ENCODE results near the gene CFAP97.
A peak's percentile ranks its signal among the peaks of the same experiment; 100 is the strongest.
"Not testable (repeated sequence)": the region's sequence is repeated elsewhere in the genome, so short reads cannot be mapped to it uniquely, and the experiment has no call there.

Gene CFAP97

GRCh38 chr4:185203486-185204237 is at the start of gene CFAP97:
CFAP97 (minus strand) TSS chr4:185204000; CDS start chr4:185191196, 12,804 bp downstream.
- peak; percentile 84 for DNase-seq (ENCODE audit: low spot score)

DNA sequence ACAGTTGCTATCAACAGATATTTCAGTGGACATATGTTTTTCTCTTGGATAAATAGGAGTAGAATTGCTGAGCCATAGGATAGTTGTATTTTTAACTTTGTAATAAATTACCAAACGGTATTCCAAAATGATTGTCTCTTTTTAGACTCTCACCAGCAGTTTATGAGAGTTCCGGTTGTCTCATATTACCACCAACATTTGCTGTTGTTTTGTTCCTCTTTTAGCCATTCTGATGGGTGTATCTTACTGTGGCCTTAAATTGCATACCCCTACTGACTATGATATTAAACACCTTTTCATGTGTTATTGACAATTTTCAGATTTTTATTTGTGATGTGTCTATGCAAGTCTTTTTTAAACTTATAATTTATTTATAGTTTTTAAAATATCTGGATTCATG is 45.3 kb upstream of the CFAP97 start:
- DNase-seq (ENCODE audit: low spot score): no peak

- no peak for DNase-seq (ENCODE audit: low spot score)
Measured at GRCh38 chr4:185248393-185249039, 44.7 kb upstream of the CFAP97 start.

DNA sequence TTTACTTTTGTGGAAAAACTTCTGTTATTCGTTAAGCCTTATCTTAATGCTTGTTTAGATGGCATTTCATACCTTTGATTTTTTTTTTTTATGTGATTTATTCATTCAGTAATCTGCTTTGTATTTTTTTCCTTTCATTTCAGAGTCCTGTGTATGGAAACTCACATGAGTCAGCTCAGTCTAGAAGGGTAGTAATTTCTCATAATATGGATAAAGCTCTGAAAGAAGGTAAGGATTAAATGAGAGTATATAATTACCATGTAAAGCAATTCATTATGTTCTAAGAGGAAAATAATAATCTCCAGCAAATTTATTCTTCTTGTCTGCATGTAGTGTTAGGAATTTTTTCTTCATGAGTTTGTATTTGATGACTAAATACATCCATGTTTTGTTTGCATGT is 43.4 kb upstream of the CFAP97 start:
- DNase-seq (ENCODE audit: low spot score): no peak

DNA sequence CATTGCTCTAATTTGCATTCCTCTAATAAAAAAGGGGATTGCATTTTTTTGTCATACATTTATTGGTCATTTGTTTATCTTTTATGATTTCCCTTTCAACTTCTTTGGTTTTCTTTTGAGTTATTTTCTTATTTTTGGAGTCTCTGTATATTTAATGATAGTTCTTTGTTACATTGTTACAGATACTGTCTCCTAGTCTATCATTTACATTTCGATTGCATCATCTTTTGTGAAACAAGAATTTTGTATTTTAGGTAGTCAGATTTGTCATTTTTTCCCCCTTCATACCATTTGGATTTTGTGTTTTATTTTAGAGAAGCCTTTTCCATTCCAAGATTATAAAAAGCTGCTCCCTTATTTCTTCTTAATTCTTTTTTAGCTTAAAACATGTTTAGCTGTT is 42.7 kb upstream of the CFAP97 start:
- no peak for DNase-seq (ENCODE audit: low spot score)

DNA sequence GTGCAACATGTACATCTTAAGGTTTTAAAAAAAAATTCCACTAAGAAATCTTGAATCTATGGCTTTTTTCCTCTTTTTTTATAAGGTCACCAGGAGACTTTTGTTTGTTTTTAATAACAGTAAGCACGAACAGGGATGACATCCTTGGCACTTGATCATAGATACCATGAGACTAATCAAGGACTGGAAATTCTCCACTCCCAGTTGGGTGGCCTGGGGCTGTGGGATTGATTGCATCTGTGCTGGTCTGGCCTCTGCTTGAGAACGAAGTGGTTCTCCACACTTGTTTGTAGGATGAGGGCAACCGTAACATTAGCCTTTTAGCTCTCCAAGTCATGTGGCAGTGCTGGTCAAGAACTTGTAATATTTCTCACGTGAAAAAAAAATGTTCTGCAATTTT is 41.0 kb upstream of the CFAP97 start:
- DNase-seq (ENCODE audit: low spot score): no peak

DNA sequence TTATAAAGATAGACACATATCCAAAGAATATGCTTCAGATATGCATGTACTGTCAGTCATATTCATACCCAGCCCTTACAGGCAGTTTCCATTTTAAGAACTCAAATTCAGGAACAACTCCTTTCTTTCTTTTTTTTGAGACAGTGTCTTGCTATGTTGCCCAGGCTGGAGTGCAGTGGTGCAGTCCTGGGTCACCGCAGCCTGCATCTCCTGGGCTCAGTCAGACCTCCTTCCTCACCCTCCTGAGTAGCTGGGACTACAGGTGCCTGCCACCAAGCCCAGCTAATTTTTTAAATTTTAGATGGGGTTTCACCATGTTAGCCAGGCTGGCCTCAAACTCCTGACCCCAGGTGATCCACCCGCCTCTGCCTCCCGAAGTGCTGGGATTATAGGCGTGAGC is 40.1 kb upstream of the CFAP97 start:
- DNase-seq (ENCODE audit: low spot score): no peak

DNA sequence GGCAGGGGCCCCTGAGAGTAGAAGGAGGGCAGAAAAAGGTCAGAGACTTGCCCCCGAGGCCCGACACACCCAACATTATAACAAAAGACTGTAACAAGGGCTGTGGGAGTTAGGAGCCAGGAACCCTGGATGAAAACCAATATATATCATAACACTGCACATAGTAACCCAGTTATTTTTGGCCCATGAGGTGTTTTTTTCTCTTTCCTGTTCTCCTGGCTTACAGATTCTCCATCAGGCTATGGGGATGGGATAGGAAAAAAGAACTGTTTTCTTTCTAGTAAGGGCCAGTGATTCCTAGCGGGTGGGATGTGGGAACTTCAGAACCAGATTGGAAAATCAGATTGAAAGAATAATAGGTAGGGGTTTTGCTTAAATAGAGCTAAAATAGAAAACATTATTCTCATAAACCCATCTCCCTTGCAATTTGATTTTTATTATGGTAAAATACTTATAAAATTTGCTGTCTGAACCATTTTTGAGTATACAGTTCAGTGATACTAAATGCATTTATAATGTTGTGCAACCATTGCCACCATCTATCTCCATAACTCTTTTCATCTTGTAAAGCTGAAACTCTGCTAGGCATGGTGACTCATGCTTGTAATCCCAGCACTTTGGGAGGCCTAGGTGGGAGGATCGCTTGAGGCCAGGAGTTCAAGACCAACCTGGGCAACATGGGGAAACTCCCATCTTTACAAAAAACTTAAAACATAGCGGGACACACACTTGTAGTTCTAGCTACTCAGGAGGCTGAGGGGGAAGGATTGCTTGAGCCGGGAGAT is 39.1 kb upstream of the CFAP97 start:
- DNase-seq (ENCODE audit: low spot score): no peak

DNA sequence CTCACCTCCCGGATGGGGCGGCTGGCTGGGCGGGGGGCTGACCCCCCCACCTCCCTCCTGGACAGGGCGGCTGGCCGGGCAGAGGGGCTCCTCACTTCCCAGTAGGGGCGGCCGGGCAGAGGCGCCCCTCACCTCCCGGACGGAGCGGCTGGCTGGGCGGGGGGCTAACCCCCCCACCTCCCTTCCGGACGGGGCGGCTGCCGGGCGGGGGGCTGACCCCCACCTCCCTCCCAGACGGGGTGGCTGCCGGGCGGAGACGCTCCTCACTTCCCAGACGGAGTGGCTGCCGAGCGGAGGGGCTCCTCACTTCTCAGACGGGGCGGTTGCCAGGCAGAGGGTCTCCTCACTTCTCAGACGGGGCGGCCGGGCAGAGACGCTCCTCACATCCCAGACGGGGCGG is 36.7 kb upstream of the CFAP97 start:
- DNase-seq (ENCODE audit: low spot score): not testable (repeated sequence)

DNA sequence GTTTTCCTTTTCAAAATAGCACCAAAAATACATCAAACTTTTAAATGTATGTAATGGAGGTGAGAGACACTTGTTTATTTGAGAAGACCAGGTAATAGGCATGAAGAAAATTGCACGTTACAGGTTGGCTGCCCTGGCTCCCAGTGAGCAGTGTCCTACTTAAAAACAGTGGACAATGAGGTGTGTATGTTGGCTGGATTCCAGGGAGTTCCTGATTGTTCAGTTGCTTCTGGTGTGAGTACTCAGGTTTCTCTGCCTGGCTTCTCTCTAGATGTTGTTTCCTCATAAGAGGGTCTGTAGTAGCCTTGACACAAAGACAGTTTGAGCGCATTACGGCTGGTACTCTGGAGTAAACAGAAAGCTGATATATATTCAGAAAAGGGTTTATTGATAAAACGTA is 35.0 kb upstream of the CFAP97 start:
- no peak for DNase-seq (ENCODE audit: low spot score)

DNA sequence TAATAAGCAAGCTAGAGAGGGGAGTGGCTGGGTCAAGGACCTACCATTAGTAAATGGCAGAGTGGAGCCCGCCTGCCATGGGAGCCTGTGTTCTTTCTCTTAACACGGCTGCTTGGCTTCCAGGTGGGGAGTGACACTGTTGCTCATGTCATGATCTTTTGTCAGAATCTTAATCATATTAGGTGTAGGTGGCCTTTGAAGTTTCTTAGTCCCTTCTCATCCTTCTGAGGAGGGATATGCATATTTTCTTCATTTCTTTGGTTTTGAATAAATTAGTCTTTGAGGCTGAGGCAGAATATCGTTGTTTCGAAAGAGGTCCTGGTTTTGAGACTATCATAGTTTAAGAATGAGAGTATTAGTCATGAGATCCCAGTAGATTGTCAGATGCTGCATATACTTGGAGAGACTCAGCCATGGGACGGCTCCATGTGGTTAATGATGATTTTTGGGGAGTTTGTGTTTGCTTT is 34.4 kb upstream of the CFAP97 start:
- no peak for DNase-seq (ENCODE audit: low spot score)

DNA sequence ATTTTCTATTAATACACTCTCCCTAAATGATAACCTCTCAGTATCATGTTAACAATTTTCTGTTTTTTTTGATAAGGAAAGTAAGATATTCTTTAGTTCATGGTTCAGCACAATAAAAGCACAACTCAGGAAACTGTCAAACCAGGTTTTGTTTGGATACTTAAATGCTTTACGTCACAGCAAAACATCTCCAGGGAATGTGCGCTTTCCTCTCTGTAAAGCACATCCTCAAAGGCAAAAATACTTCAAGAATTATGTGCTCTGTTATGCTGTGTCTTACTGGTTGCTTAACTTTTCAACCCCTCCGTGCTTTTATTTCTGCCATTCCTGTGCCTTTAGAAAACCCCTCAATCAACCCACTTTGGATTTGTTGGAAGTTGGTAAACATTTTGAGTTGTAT is 33.4 kb upstream of the CFAP97 start:
- DNase-seq (ENCODE audit: low spot score): no peak

GRCh38 chr4:185235843-185236503 is 32.2 kb upstream of the CFAP97 start:
- peak; percentile 20 for DNase-seq (ENCODE audit: low spot score)

- no peak for DNase-seq (ENCODE audit: low spot score)
Measured at GRCh38 chr4:185235119-185235842, 31.5 kb upstream of the CFAP97 start.

- DNase-seq (ENCODE audit: low spot score): no peak
Measured at GRCh38 chr4:185232370-185232769, 28.6 kb upstream of the CFAP97 start.

DNA sequence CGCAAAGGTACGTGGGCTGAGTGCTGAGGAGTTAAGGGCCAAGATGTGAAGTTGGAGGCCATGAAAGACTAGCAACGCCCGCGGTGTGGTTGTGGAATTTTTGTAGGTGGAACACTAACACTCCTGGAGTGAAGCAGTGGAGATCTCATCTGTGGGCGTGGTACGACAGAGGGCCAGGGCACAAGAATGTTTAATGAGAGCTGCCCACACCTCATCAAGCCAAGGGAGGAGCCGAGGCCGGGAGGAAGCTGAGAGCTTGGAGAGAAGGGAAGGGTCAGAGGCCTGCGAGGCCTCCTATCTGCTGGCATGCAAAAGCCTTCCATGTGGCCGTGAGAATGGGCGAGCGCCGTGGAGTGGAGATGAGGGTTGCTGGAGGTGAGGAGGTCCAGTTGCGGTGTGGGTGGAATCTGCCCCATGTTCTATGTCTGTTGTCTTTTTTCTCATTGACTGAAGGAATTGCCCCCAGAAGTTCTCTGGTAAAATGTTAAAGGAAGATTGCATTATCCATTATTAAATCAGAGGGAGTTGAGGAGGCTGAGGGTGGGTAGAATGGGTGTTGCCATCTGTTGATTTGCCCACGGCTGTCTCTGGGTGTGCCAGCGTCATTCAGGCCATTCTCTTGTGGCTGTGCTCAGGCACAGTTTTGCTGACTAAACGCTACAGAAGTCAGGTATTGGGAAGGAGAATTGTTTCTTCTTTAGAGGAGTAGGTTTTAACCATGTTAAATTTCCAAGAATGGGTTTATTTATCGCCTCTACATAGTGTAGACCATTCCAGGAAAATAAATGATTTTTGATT is 25.4 kb upstream of the CFAP97 start:
- no peak for DNase-seq (ENCODE audit: low spot score)

DNA sequence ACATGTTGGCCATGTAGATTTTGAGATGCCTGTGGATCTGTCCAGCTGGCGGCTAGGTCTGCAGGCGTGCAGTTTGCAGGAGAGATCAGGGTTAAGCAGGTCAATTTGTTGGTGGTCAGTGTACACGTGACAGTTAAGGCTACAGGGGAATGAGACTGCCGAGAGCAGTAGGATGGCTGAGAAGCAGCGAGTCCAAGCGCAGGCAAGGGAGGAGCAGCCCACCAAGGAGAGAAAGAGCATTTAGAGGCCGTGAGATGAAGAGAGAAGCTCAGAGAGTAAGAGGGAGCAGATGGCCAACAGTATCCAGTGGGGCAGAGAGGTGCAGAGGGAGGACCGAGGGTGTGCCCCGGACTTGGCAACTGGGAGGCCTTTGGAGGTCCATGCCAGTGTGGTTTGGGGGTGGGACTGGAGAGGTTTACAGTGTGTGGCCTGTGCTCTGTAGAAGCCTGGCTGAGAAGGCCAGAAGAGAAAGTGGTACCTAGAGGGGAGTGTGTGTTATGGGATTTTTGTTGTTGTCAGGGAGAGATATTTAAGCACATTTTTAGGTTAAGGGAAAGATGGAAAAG is 24.0 kb upstream of the CFAP97 start:
- no peak for DNase-seq (ENCODE audit: low spot score)

DNA sequence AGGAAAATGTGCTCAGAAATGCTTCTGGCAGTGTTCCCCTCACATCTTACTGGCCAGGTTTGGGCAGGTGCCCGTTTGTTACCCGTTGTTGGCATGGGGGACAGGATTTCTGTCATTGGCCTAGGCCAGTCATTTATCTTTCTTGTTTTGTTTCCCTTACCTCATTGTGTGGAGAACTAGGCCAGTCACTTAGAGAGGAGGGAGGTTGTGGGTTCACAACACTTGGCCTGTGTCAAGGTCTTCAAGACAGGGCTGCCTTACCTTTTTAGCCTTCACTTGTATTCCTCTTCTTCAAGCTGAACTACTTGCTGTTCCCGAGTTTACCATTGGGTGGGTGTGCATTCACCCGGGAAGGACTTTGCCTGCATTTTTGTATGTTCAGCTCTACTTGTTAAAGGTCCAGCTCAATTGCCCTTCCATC is 23.3 kb upstream of the CFAP97 start:
- DNase-seq (ENCODE audit: low spot score): no peak

DNA sequence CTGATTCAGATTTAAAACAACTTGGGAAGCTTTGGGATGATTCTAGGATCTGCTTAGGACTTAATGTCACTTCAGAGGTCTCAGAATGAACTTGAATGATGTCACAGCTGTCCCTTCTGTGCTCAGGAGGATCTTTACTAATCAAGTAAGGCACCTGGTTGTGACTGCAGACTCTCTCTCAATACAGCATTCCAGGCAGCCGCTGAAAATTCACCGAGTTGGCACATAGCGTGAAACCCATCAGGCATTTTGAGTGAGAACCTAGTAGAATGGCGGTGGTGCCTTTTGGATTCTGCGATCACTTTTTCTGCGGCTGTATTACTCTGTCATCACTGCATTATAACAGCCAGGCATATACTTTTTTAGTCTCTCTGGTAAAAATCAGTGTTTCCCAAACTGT is 22.1 kb upstream of the CFAP97 start:
- no peak for DNase-seq (ENCODE audit: low spot score)

DNA sequence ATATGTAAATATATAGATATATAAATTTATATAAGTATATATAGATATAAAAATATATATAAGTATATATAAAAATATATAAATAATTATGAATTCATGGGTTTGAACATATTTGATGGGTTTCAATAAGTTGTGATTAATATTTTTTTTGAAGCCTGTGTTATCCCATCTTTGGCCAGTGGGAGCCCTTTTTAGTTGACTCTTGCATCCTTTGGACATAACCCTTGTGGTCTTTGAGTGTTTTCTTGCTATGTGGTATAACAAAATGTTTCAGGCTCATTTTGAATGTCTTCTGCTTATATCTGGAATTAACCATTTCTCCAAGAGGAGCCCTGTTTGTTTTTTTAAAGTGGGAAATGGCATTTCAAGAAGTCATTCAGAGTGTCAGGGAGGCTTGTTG is 20.8 kb upstream of the CFAP97 start:
- no peak for DNase-seq (ENCODE audit: low spot score)

DNA sequence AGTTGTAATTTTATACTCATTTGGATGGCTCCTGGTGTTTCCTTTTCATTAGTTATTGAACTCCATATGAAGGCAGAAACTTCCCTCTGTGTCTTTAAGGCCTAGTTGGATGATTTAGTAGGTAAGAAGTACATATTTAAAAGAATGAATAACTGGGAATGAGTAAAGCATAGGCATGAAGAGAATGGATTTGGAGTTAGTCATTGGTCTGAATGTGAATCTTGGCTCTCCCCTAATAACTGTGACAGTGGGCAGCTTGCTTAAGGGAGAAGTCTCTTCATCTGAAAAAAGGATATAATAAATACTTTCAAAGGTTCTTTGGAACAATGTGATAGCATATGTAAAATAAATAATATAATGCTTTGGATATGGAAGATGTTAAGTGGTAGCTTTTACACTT is 18.8 kb upstream of the CFAP97 start:
- DNase-seq (ENCODE audit: low spot score): no peak

All from CD4-positive, alpha-beta T cell treated with Interleukin-2 at 100 ng/mL for 4 hours (primary cell).